Brain microvascular endothelial cell (primary cell): ENCODE measurements around the gene CA10.

Source experiments
- DNase-seq: peaks from one replicate; pipeline ENCODE4 v3.0.0-alpha.2; 2020
- H3K27ac ChIP-seq: fragments of 250-450 bp; sonication (Bioruptor Pico); 2 replicates; pipeline ENCODE4 v1.5.1; 2020; ENCODE audit warnings: mild to moderate bottlenecking, moderate library complexity
- H3K27me3 ChIP-seq: fragments of 250-450 bp; sonication (Bioruptor Pico); replicated peaks from 2 replicates; pipeline ENCODE4 v1.5.1; 2020; ENCODE audit warnings: mild to moderate bottlenecking
- H3K36me3 ChIP-seq: fragments of 250-450 bp; sonication (Bioruptor Pico); replicated peaks from 2 replicates; pipeline ENCODE4 v1.5.1; 2020; ENCODE audit warnings: mild to moderate bottlenecking
- H3K4me3 ChIP-seq: 2 replicates; pipeline ENCODE4 v1.5.1; 2011; ENCODE audit warnings: low read depth, mild to moderate bottlenecking, control low read depth, low read length, moderate library complexity
- in situ Hi-C: cut with HindIII; loops from 2 replicates; pipeline ENCODE4 v1.10.0; 2017; ENCODE audit warnings: low sequenced_read_pairs, low pct_ligation_motif_present
- TF ChIP-seq, protein P1 (sequence below): IDR thresholded peaks from 2 replicates; pipeline ENCODE4 v1.5.1; 2011; ENCODE audit warnings: low read depth, mild to moderate bottlenecking, moderate library complexity, low read length, control low read depth, inconsistent platforms; ENCODE audit errors: missing control alignments

Gene CA10

DNA sequence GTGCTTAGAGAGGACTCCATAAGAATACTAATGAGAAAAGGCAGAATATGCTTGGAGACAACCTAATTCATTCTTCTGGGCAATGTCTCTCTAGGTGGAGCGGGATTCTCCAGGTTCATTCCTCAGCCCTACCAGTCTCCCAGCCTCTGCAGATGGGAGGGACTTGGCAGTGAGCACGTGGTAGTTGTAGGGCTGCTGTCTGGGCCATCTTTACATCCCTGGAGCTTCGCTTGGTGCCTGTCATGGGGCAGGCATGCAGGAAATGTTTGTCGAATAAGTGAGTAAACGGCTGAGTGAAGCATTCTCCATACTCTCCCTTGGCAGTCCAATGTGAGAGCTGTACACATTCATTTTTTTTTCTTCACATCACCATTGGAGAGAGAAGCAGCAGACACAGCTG, 510.7 kb downstream of the CA10 start:
- no peak for DNase-seq
- no peak overlapping the region for H3K4me3 ChIP-seq
- no peaks in the 10 kb centered on the region for H3K27me3 ChIP-seq
- H3K27ac ChIP-seq: no peak overlapping the region
- TF ChIP-seq, protein P1, sequence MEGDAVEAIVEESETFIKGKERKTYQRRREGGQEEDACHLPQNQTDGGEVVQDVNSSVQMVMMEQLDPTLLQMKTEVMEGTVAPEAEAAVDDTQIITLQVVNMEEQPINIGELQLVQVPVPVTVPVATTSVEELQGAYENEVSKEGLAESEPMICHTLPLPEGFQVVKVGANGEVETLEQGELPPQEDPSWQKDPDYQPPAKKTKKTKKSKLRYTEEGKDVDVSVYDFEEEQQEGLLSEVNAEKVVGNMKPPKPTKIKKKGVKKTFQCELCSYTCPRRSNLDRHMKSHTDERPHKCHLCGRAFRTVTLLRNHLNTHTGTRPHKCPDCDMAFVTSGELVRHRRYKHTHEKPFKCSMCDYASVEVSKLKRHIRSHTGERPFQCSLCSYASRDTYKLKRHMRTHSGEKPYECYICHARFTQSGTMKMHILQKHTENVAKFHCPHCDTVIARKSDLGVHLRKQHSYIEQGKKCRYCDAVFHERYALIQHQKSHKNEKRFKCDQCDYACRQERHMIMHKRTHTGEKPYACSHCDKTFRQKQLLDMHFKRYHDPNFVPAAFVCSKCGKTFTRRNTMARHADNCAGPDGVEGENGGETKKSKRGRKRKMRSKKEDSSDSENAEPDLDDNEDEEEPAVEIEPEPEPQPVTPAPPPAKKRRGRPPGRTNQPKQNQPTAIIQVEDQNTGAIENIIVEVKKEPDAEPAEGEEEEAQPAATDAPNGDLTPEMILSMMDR: no peak
- H3K36me3 ChIP-seq: no peaks in the 10 kb centered on the region
- in situ Hi-C loops: no loop called here

GRCh38 chr17:51647067-51647466, 511.4 kb downstream of the CA10 start:
- Histone ChIP-seq H3K36me3 (no peaks in the 10 kb centered on the region), H3K27me3 (no peaks in the 10 kb centered on the region), H3K4me3 (no peak overlapping the region), H3K27ac (no peak overlapping the region)
- in situ Hi-C loops: no loop called here
- no peak for DNase-seq
- TF ChIP-seq, protein P1: no peak

GRCh38 chr17:51646539-51646938, 512.0 kb downstream of the CA10 start:
- no peaks in the 10 kb centered on the region for H3K36me3 ChIP-seq
- in situ Hi-C loops: no loop called here
- H3K4me3 ChIP-seq: no peak overlapping the region
- no peak overlapping the region for H3K27ac ChIP-seq
- TF ChIP-seq, protein P1: no peak
- DNase-seq: no peak
- no peaks in the 10 kb centered on the region for H3K27me3 ChIP-seq

- TF ChIP-seq, protein P1: no peak
- no peak overlapping the region for H3K4me3 ChIP-seq
- no peak overlapping the region for H3K27ac ChIP-seq
- DNase-seq: no peak
- in situ Hi-C loops: no loop called here
- H3K27me3 ChIP-seq: no peaks in the 10 kb centered on the region
- no peaks in the 10 kb centered on the region for H3K36me3 ChIP-seq
These were observed 513.5 kb downstream of the CA10 start for GRCh38 chr17:51645056-51645455.

GRCh38 chr17:51643702-51644490, 514.6 kb downstream of the CA10 start:
- no peak for DNase-seq
- Histone ChIP-seq H3K27ac (no peak overlapping the region), H3K27me3 (no peaks in the 10 kb centered on the region), H3K36me3 (no peaks in the 10 kb centered on the region), H3K4me3 (no peak overlapping the region)
- TF ChIP-seq, protein P1: no peak
- in situ Hi-C loops: no loop called here

DNA sequence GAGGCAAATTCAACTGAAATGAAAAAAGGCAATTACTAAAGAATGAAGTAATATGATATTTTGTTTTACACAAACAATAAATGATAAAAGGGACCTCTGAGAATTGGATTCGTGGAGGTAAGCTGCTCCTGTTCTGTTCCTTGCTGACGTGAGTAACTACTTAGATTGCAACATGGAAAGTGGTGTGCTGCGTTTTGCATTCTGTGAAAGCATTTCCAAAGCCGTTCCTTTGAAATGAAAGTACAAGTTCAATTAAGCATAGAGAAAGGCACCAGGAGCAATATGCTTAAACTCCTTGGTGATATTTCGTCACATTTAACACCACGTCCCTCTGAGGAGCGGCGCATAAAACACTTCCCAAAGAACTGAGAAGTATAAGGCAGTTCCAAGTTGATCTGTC, 516.5 kb downstream of the CA10 start:
- no peak overlapping the region for H3K27ac ChIP-seq
- DNase-seq: no peak
- no peak overlapping the region for H3K4me3 ChIP-seq
- H3K27me3 ChIP-seq: no peaks in the 10 kb centered on the region
- in situ Hi-C loops: no loop called here
- TF ChIP-seq, protein P1: no peak
- no peaks in the 10 kb centered on the region for H3K36me3 ChIP-seq
